Measurements from ENCODE around the gene RIC1.
A peak's percentile ranks its signal among the peaks of the same experiment; 100 is the strongest.

Gene RIC1

GRCh38 chr9:5719100-5719926 is 90.4 kb downstream of the RIC1 start:
- ChIA-PET CTCF (interaction anchor here (0.6 kb wide), 1 partner anchor 280 kb away, joined by 3 read pairs; no protein-coding TSS in a partner anchor), POLR2A (interaction anchor here (1.5 kb wide), 1 partner anchor 91 kb away, joined by 7 read pairs; the partner anchor contains the start of gene RIC1)
- peaks cover 6% of the 10 kb centered on the region for H3K4me1 ChIP-seq (ENCODE audit: control insufficient read depth, insufficient read depth, low read length)
- no peak overlapping the region for H3K27ac ChIP-seq (ENCODE audit: extremely low read depth, low read depth, low read length)
- TF ChIP-seq ZFP37 (tag by site-specific recombination; IDR thresholded peaks at IDR 0.05): no peak
- 0 out of 2 replicates have a peak, but pooled peaks have one; percentile 21 for TF ChIP-seq PRDM1 (tag by site-specific recombination; IDR thresholded peaks at IDR 0.05)
- no peaks in the 10 kb centered on the region for H3K9me3 ChIP-seq (ENCODE audit: control insufficient read depth, insufficient read depth, low read depth, low read length)
- H3K4me3 ChIP-seq (ENCODE audit: low read depth, low read length): no peak overlapping the region
- peaks cover 0 to 26% of the 10 kb centered on the region in 2 experiments; a peak in 2 of 3 replicates for H3K36me3 ChIP-seq (ENCODE audit: control insufficient read depth in 2 of 2, insufficient read depth in 1 of 2, low read length in 2 of 2)

GRCh38 chr9:5720151-5720550 is 91.2 kb downstream of the RIC1 start:
- CTCF ChIA-PET: interaction anchor here (0.7 kb wide), 2 partner anchors 23 to 790 kb away, joined by 3 to 5 read pairs; no protein-coding TSS in a partner anchor
- no peak overlapping the region for H3K4me3 ChIP-seq (ENCODE audit: low read depth, low read length)
- peaks cover 6% of the 10 kb centered on the region for H3K4me1 ChIP-seq (ENCODE audit: control insufficient read depth, insufficient read depth, low read length)
- peaks cover 0 to 26% of the 10 kb centered on the region in 2 experiments; a peak in 2 of 3 replicates for H3K36me3 ChIP-seq (ENCODE audit: control insufficient read depth in 2 of 2, insufficient read depth in 1 of 2, low read length in 2 of 2)
- POLR2A ChIA-PET: no interaction called here
- no peak overlapping the region for H3K27ac ChIP-seq (ENCODE audit: extremely low read depth, low read depth, low read length)
- H3K9me3 ChIP-seq (ENCODE audit: control insufficient read depth, insufficient read depth, low read depth, low read length): no peaks in the 10 kb centered on the region
- TF ChIP-seq ZNF366 (tag by site-specific recombination; conservative IDR thresholded peaks at IDR 0.05) (no peak), ZNF488 (tag by site-specific recombination; IDR thresholded peaks at IDR 0.05) (no peak), BCL11A (tag by site-specific recombination; IDR thresholded peaks at IDR 0.05; ENCODE audit: low read depth) (no peak), HOXC10 (CRISPR knock-in tag; IDR thresholded peaks at IDR 0.05) (no peak), ZNF223 (tag by site-specific recombination; IDR thresholded peaks at IDR 0.05) (no peak)

GRCh38 chr9:5721279-5722087 is 92.6 kb downstream of the RIC1 start:
- CTCF ChIA-PET: no interaction called here
- Histone ChIP-seq H3K9me3 (ENCODE audit: control insufficient read depth, insufficient read depth, low read depth, low read length) (no peaks in the 10 kb centered on the region), H3K36me3 (ENCODE audit: control insufficient read depth in 2 of 2, insufficient read depth in 1 of 2, low read length in 2 of 2) (peaks cover 0 to 23% of the 10 kb centered on the region in 2 experiments; a peak in 2 of 3 replicates), H3K4me3 (ENCODE audit: low read depth, low read length) (no peak overlapping the region), H3K4me1 (ENCODE audit: control insufficient read depth, insufficient read depth, low read length) (peaks cover 6% of the 10 kb centered on the region), H3K27ac (ENCODE audit: extremely low read depth, low read depth, low read length) (no peak overlapping the region)
- POLR2A ChIA-PET: no interaction called here
- TF ChIP-seq ZNF169 (tag by site-specific recombination; IDR thresholded peaks at IDR 0.05) (no peak), PATZ1 (tag by site-specific recombination; IDR thresholded peaks at IDR 0.05) (no peak), ZNF777 (tag by site-specific recombination; IDR thresholded peaks at IDR 0.05; ENCODE audit: borderline replicate concordance) (no peak), ZNF776 (tag by site-specific recombination; IDR thresholded peaks at IDR 0.05; ENCODE audit: borderline replicate concordance) (no peak), ATF2 (tag by site-specific recombination; IDR thresholded peaks at IDR 0.05; ENCODE audit: low read depth) (no peak), HOXD13 (CRISPR knock-in tag; IDR thresholded peaks at IDR 0.05; ENCODE audit: borderline replicate concordance) (no peak), ZBTB20 (tag by site-specific recombination; IDR thresholded peaks at IDR 0.05) (no peak), REST (tag by site-specific recombination; IDR thresholded peaks at IDR 0.05) (no peak), ZNF221 (tag by site-specific recombination; IDR thresholded peaks at IDR 0.05; ENCODE audit: borderline replicate concordance) (no peak), ZSCAN18 (tag by site-specific recombination; IDR thresholded peaks at IDR 0.05) (no peak), ZNF404 (tag by site-specific recombination; IDR thresholded peaks at IDR 0.05) (no peak), ZNF155 (tag by site-specific recombination; IDR thresholded peaks at IDR 0.05) (no peak)
